WTC11 (cell line): ENCODE measurements around the gene DR1.

Source experiments
- ATF2 ChIP-seq: sonication (generic); formaldehyde crosslinking; IDR thresholded peaks from 2 replicates; pipeline ENCODE4 v1.8.1; 2022; ENCODE audit warnings: low read depth, missing genetic modification reagents, borderline replicate concordance
- CBFB ChIP-seq: sonication (generic); formaldehyde crosslinking; IDR thresholded peaks from 2 replicates; pipeline ENCODE4 v1.8.1; 2022; ENCODE audit warnings: mild to moderate bottlenecking, low read depth, missing genetic modification reagents
- CTCF ChIP-seq: fragments of 200-600 bp; IDR thresholded peaks from 2 replicates; pipeline ENCODE4 v1.8.0; 2022; ENCODE audit warnings: antibody characterized with exemption
- EMX1 ChIP-seq: fragments of 250-450 bp; sonication (Bioruptor Pico); IDR thresholded peaks from 2 replicates; pipeline ENCODE4 v1.8.0; 2021; ENCODE audit warnings: mild to moderate bottlenecking
- KAT7 ChIP-seq: sonication (generic); formaldehyde crosslinking; IDR thresholded peaks from 2 replicates; pipeline ENCODE4 v1.8.1; 2023; ENCODE audit warnings: missing genetic modification reagents, mild to moderate bottlenecking, borderline replicate concordance
- SOX15 ChIP-seq: fragments of 250-450 bp; sonication (Bioruptor Pico); IDR thresholded peaks from 2 replicates; pipeline ENCODE4 v1.9.0; 2021; ENCODE audit warnings: mild to moderate bottlenecking
- TEAD4 ChIP-seq: sonication (generic); formaldehyde crosslinking; IDR thresholded peaks from 2 replicates; pipeline ENCODE4 v1.8.0; 2022; ENCODE audit warnings: mild to moderate bottlenecking, missing genetic modification reagents
- ZNF232 ChIP-seq: sonication (generic); formaldehyde crosslinking; IDR thresholded peaks from 2 replicates; pipeline ENCODE4 v1.8.0; 2022; ENCODE audit warnings: mild to moderate bottlenecking, missing genetic modification reagents

GRCh38 chr1:93408203-93408602 is 62.5 kb downstream of the DR1 start:
- TF ChIP-seq EMX1 (CRISPR knock-in tag) (no peak), ATF2 (CRISPR knock-in tag) (no peak), ZNF232 (no peak), KAT7 (no peak), CTCF (no peak), SOX15 (CRISPR knock-in tag) (no peak), TEAD4 (CRISPR knock-in tag) (no peak), CBFB (CRISPR knock-in tag) (no peak)
